ENCODE data around the gene KIF20A.
"Not testable (repeated sequence)": the region's sequence is repeated elsewhere in the genome, so short reads cannot be mapped to it uniquely, and the experiment has no call there.

Gene KIF20A

DNA sequence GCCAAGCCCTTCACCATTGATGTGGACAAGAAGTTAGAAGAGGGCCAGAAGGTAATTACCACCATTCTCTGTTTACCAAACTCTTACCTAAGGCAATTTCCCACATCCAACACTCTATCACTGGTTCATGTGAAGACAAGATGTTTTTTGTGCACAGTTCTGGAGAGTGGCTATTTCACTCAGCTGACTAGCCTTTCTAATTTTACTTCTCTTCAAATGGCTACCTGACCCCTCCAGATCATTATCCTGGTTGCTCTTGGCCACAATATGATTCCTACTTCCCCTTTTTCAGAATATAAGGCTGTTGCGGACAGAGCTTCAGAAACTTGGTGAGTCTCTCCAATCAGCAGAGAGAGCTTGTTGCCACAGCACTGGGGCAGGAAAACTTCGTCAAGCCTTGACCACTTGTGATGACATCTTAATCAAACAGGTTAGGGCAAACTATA, 7.1 kb downstream of the KIF20A start:
- DNase-seq (ENCODE audit: low read depth), result no peak

DNA sequence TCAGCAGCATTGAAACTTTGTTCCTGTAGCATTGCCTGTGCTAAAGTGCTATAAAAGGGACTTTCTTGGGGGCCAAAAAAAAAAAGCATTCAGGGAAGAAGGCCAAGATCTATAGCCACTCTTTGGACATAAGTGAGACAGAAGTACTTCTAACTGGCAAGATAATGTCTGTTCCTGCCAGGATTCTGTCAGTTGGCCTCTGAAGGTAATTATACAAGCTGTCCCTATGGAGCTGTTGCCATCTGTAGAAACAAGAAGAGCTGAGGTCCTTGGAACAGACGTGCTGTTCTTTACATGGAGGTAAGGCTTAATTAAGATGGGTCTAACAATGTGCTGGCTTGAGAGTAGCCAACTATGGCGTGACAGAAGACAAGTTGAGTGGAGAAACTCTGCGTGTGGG, 9.7 kb downstream of the KIF20A start:
- no peak for DNase-seq (ENCODE audit: low read depth)

DNA sequence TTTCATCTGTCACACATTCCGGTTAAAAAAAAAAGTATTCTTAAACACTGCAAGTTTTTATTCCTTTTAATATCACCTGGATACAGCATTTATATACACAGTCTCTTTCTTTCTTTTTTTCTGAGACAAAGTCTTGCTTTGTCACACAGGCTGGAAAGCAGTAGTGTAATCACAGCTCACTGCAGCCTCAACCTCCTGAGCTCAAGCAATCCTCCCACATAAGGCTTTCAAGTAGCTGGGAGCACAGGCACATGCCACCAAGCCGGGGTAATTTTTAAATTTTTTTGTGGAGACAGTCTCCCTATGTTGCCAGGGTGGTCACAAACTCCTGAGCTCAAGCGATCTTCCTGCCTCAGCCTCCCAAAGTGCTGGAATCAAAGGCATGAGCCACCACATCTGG, 13.9 kb downstream of the KIF20A start:
- DNase-seq (ENCODE audit: low read depth), result no peak

DNA sequence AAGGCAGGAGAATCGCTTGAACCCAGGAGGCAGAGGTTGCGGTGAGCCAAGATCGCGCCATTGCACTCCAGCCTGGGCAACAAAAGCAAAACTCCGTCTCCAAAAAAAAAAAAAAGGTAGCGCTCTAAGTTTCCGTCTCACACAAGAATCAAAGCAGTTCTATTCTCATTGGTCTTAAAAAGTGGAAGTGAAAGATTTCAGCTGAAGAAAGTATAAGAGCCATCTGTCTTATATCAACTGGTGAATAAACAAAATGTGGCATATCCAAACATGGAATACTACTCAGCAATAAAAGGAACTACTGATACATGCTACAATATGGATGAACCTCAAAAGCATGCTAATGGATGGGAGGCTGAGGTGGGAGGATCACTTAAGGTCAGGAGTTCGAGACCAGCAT, 14.9 kb downstream of the KIF20A start:
- DNase-seq (ENCODE audit: low read depth), result not testable (repeated sequence)

DNA sequence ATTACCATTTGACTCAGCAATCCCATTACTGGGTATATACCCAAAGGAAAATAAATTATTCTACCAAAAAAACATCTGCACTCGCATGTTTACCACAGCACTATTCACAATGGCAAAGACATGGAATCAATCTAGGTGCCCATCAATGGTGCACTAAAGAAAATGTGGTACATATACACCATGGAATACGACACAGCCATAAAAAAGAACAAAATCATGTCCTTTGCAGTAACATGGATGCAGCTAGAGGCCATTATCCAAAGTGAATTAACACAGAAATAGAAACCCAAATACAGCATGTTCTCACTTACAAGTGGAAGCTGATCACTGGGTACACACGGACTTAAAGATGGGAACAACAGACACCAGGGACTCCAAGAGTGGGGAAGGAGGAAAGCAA, 32.1 kb downstream of the KIF20A start:
- DNase-seq (ENCODE audit: low read depth), result no peak

DNA sequence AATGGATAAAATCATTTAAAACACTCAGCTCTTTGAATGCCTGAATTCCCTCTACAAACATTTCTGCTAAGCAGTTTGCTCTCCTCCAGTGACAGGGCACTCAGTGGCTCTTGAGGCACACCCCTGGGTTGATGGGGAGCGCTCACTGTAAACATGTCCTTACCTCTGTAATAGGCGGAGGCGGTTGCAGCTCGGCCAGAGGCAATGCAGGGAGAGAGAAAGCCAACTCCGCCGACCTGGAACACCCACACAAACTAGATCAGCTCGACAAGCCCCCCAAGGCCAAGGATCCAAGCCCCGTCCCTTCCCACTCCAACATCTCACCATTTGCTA, 33.9 kb downstream of the KIF20A start:
- no peak for DNase-seq (ENCODE audit: low read depth)

DNA sequence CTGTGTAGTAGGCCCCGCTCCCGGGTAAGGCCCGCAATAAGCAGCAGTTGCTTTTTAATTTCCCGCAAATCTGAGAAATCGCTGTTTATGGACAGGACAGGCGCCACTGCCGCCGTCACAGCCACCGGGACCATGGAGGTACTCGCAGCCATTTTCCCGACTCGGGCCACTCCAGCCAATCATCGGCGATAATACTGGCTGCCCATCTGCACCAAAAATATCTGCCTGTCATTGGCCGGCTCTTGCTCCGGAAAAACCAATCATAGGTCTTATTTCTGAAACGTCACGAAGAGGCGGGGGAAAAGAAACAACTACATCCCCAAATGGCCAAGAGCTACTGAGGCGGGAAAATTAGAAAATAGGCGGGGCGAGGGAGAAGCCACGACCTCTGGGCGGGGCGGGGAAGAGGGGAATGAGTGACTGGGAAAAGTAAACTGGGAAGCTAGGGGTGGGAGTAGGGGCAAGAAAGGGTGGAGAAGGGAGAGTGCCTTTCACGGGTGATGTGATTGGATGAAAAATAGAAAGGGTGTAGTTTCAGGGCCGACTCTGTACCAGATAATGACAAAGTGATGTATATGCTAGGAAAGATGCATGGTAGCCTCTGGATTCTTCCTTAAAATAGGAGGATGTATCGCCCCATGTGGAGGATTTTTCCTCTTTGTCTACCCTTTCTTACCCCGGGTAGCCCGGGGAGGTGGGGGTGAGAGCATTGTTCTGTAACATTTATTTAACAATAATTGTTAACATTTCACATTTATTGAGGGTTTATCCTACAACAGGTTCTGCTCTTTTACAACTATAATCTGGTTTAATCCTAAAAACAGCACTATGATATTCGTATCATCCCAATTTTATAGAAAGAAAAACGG, 34.5 kb downstream of the KIF20A start, which contains the start of gene CDC23:
CDC23 (minus strand) TSS at position 163 of the 869 bp plus-strand sequence; CDS start at position 152, 11 bp downstream.
- peak; percentile 88 for DNase-seq (ENCODE audit: low read depth)

DNA sequence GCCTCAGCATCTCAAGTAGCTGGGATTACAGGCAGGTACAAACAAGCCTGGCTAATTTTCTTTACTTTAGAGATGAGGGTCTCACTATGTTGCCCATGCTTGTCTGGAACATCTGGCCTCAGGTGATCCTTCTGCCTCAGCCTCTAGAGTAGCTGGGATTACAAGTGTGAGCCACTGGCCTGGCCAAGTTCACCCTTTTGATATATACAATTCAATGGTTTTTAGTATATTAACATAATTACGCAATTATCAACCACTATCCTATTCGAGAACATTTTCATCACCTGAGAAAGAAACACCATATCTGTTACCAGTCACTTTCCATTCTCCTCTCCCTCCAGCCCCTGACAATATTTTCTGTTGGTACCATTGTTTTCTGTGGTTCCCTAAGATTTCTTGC, 37.9 kb downstream of the KIF20A start:
- DNase-seq (ENCODE audit: low read depth), result no peak

DNA sequence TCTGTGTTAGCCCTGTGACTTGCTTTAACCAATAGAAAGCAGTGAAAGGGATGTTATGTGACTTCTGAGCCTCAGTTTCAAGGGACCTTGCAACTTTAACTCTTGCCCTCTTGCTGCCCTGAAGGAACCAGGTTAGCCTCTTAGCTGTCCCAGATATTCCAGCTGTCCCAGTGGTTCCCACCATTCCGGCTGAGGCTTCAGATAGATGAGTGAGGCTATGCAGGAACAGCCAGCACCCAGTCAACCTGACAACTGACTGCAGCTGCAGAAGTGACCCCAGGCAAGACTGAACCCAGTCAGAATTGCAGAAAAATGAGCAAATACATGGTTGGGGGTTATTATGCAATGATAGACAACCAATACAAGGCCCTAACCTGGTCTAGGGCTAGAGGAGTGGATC, 44.6 kb downstream of the KIF20A start:
- no peak for DNase-seq (ENCODE audit: low read depth)

DNA sequence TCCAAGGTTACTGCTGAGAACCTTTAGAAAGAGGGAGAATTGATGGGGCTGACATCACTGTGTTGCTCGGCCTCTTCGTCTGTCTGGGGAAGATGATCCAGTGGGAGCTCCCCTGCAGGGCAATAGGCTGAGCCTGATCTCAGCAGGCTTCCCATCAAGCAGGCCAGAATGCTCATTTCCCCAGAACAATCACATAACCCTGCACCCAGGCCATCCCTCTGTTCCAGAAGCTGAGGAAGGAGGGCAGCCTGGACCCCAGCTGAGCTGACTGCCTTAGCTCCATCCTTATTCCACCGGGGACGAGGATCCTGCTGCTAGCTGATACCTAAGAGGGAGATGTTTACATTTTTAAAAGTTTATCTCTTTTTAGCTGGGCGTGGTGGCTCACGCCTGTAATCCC, 45.8 kb downstream of the KIF20A start:
- no peak for DNase-seq (ENCODE audit: low read depth)

DNA sequence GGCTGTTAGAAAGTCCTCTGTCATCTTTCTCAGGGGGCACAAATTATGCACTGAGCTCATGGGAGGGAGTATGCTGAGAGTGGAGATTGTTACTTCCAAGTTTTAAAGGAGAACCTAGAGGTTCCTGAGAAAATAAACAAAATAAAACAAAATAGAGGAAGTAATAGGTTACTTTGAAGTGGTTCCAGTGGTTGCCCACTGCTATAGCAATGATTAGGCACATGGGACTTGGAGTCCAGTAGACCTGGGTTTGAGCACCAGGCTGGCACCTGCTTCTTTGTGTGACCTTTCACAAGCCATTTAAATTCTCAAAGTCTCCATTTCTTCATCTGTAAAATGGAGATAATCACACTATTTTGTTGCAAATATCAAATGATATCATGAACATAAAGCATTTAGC, 48.0 kb downstream of the KIF20A start:
- no peak for DNase-seq (ENCODE audit: low read depth)

DNA sequence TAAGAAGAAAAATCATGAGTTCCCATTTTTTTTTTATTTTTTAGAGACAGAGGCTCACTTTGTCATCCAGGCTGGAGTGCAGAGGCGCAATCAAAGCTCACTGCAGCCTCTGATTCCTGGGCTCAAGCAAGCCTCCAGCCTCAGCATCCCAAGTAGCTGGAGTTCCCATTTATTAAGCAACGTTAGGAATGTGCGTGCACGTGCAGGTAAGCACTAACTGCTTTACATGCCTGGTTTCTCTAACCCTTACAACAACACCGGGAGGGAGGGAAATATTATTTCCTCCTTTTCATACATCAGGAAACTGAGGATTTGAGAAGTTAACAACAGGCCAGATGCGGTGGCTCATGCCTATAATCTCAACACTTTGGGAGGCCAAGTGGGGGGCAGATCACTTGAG, 50.5 kb downstream of the KIF20A start:
- DNase-seq (ENCODE audit: low read depth), result no peak

DNA sequence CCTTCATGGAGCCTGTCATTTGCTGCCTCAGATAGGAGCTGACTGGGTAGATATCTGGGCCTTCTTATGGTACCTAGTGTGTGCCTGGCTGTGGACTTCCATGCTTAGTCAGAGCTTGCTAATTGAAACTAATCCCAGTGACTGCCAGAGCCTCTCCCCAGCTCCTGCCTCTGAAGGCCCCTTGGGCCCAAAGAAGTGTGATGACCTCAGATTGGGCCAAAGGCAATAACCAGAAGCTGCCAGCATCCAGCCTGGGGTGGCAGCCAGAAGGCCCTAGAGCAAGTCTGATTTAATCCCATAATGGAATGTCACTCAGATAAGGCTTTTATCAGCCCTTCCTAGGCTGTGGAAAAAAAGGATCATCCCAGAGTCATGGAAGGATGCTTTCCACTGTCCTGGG, 51.3 kb downstream of the KIF20A start:
- DNase-seq (ENCODE audit: low read depth), result no peak

DNA sequence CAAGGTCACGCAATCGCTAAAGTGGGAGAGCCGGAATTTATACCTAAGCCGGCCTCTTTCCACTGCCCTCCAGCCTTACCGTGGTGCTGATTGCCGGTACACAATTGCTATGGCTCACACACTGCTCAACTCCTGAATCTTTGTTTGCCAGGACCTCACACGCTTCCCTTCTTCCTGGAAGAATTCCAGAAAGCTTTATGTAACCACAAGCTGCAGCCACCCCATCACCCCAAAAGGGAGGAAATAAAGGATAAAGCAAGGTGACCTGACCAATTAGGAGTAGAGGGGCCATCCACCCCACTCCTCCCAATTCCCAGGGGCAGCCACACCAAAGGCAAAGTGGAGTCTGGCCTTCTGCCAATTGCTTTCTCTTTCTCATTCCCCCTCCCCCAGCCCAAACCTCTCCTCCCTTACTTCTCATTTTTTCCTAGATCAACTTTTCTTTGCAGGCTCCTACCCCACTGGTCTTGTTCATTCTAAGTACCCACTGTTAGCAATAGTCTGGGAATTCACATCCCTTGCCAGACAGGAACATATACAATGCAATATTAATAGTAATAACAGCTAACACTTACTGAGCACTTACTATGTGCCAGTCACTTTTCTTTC, 52.2 kb downstream of the KIF20A start:
- no peak for DNase-seq (ENCODE audit: low read depth)

DNA sequence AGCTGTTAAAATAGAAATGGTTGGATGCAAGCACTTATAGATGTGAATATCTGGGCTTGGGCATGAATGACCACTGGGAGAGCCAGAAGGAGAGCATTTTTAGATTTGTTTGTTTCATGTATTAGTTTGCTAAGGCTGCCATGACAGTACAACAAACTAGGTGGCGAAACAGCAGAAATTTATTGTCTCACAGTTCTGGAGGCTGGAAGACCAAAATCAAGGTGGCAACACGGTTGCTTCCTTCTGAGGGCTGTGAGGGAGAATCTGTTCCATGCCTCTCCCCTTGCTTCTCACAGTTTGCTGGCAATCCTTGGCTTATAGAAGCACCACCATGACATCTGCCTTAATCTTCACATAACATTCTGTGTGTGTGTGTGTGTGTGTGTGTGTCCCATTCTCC, 54.4 kb downstream of the KIF20A start:
- no peak for DNase-seq (ENCODE audit: low read depth)

DNA sequence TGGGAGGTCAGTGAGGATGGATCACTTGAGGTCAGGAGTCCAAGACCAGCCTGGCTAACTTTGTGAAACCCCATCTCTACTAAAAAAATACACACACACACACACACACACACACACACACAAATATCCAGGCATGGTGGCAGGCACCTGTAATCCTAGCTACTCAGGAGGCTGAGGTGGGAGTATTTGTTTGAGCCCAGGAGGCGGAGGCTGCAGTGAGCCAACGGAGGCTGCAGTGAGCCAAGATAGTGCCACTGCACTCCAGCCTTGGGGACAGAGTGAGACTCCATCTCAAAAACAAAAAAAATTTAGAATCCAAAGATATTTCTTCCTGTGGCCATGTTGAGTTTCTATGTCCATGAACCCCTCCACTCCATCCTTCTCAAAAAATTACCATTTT, 55.7 kb downstream of the KIF20A start:
- no peak for DNase-seq (ENCODE audit: low read depth)

All from T follicular helper cell (primary cell).